GM12864 (cell line): Measurements from ENCODE around the gene NDUFA5.

Experiments
- DNase-seq: peaks from one replicate; pipeline ENCODE4 v3.0.0-alpha.2; 2011; ENCODE audit warnings: low read depth
- H3K4me3 ChIP-seq: 2 replicates; pipeline ENCODE4 v1.5.1; 2011; ENCODE audit warnings: mild to moderate bottlenecking, low read depth, low read length, control low read depth
- TF ChIP-seq, protein P1 (sequence below): IDR thresholded peaks from 2 replicates; pipeline ENCODE4 v1.5.1; 2011; ENCODE audit warnings: low read depth, mild to moderate bottlenecking, moderate library complexity, low read length, control low read depth, inconsistent platforms; ENCODE audit errors: missing control alignments

NDUFA5 gene

GRCh38 chr7:123522066-123522465, 35.6 kb downstream of the NDUFA5 start:
- no peak for DNase-seq
- no peak overlapping the region for H3K4me3 ChIP-seq
- TF ChIP-seq, protein P1, sequence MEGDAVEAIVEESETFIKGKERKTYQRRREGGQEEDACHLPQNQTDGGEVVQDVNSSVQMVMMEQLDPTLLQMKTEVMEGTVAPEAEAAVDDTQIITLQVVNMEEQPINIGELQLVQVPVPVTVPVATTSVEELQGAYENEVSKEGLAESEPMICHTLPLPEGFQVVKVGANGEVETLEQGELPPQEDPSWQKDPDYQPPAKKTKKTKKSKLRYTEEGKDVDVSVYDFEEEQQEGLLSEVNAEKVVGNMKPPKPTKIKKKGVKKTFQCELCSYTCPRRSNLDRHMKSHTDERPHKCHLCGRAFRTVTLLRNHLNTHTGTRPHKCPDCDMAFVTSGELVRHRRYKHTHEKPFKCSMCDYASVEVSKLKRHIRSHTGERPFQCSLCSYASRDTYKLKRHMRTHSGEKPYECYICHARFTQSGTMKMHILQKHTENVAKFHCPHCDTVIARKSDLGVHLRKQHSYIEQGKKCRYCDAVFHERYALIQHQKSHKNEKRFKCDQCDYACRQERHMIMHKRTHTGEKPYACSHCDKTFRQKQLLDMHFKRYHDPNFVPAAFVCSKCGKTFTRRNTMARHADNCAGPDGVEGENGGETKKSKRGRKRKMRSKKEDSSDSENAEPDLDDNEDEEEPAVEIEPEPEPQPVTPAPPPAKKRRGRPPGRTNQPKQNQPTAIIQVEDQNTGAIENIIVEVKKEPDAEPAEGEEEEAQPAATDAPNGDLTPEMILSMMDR, result no peak

- DNase-seq, result no peak
- H3K4me3 ChIP-seq, result no peak overlapping the region
- TF ChIP-seq, protein P1, result no peak
These were observed 52.4 kb downstream of the NDUFA5 start for GRCh38 chr7:123505221-123505620.

GRCh38 chr7:123502201-123502600, 55.4 kb downstream of the NDUFA5 start:
- no peak for DNase-seq
- TF ChIP-seq, protein P1, result no peak
- H3K4me3 ChIP-seq, result no peak overlapping the region

- H3K4me3 ChIP-seq, result no peak overlapping the region
- TF ChIP-seq, protein P1, result no peak
- DNase-seq, result no peak
These were observed 56.6 kb downstream of the NDUFA5 start for GRCh38 chr7:123500878-123501489.

GRCh38 chr7:123499211-123499970, 58.2 kb downstream of the NDUFA5 start:
- DNase-seq, result no peak
- TF ChIP-seq, protein P1, result no peak
- no peak overlapping the region for H3K4me3 ChIP-seq

DNA sequence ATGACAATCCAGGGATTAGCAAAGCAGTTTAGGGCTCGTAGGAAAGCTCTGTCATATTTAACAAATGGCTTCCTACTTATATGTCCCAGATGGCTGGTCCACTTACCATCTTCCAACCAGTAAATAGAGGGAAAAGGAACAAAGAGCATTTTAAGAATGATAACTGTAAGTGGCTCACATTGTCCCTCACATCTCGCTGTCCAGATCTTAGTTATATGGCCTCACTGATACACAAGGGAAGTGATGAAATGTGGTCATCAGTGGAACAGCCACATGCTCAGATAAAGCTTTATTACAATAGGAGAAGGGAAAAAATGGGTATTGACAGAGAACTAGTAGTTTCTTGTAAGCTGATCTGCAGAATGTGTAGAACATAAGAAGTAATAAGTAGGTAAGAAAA, 59.0 kb downstream of the NDUFA5 start:
- no peak for DNase-seq
- TF ChIP-seq, protein P1, result no peak
- no peak overlapping the region for H3K4me3 ChIP-seq
